LHCN-M2 (cell line): ENCODE measurements around the gene PAX3. TPM values are rescaled to one million over a fixed set of nuclear protein-coding genes. Genes with fewer than 3 reads are reported as not detected.

ENCODE experiments used
- DNase-seq: peaks from one replicate; pipeline ENCODE4 v3.0.0-alpha.2; 2012; ENCODE audit warnings: low read depth
- total RNA-seq: library from RNA; depleted of rRNA; stranded (reverse); fragments of >200 nt; gene quantifications from 2 replicates; pipeline ENCODE4 v1.2.3, GENCODE V29; 2014

PAX3 gene
- total RNA-seq, 1 experiment from 2014 or later, result 3.9 TPM

DNA sequence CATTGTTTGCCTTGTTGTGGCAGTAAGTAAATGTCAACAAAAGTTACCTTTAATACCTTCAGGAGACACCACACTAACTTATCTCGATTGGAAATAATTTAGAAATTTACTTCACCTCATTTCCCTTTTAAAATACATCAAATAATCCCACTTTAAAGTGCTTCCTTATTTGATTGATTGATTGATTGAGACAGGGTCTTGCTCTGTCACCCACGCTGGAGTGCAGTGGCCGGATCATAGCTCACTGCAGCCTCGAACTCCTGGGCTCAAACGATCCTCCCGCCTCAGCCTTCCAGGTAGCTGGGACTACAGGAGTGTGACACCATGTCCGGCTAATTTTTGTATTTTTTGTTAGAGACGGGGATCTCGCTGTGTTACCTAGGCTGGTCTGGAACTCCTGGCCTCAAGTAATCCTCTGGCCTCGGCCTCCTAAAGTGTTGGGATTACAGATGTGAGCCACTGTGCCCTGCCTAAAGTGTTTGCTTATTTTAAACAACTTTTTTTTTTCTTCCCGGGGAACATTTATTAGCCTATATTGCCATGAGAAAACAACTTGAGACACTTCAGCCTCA lies 12.0 kb upstream of the PAX3 start:
- DNase-seq, result no peak

DNA sequence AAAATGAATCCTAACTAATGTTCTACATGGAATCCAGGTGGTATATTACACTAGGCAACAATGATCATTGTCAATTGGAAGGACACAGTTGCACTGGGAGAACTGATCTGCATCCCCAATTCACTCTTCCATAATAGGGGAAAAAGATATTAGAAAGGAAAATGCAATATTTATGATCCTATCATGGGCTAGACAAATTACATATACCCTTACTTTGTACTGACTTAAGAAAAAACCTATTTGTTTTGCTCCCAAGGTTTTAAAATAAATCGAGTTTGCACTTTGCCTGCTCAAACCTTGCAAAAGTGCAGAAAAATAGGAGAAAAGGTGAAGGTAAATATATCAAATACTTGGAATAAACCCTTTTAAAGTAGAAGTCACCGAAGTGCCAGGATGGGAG lies 11.0 kb upstream of the PAX3 start:
- DNase-seq, result no peak

DNA sequence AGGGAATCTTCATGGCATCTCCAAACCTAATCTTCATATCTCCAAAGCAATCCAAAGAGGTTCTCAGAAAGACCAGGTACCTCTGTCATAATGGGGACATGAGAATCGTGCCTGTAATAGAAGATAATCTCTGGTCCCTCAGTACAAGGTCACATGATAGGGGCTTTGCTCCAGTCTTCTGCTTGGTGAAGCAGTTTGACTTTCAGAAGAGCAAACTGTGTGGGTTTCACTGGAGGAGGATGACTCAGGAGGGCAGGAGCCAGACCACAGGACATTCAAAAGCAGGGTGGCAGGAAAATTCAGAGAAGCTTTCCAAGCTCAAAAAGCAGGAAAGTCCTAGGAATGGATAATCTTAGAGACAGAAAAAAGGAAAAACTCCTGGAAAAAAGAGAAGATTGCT lies 10.6 kb upstream of the PAX3 start:
- DNase-seq, result no peak

- no peak for DNase-seq
Observed at GRCh38 chr2:222307978-222308730, 9.4 kb upstream of the PAX3 start.

- no peak for DNase-seq
Observed at GRCh38 chr2:222307143-222307756, 8.5 kb upstream of the PAX3 start.

GRCh38 chr2:222306393-222307142 lies 7.8 kb upstream of the PAX3 start:
- DNase-seq, result no peak

DNA sequence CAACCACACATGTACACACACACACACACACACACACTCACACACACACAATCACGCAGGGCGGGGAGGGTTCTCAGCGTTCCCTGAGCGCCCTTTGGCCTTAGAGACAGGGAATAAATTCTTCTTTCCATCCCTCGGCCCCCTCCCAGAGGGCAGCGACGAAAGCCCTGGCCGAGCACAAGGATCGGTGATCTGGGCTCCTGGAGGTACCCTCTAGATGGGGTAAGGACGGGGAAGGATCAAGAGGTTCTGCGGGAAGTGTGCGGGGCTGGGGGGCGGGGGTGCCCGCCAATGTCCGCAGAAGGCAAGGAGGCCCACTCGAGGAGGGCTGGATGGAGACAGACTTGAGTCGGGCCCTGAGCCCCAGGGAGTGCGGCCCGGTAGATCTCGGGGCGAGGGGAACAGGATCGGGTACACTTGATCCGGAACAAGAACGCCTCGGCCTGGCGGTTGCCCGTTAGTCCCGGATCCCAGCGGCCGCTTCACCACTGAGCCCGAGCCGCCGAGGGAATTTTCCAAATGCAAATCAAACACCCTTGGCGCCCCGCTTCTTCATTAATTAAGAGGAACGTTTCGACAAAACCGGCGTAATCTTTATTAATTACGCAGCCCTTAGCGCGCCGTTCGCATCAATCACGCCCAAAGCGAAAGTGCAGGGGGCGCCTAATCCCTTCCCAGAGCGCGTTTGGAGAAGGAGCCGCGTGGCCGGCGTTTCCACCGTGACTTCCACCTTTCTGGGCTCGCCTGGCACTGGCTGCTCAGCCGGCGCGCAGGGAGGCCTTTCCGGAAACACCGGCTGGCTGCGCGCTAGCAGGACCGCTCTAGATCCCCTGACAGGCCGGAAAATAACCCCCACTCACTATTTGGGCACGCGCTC lies 7.0 kb upstream of the PAX3 start:
- no peak for DNase-seq

- no peak for DNase-seq
Observed at GRCh38 chr2:222304737-222305515, 6.1 kb upstream of the PAX3 start.

- DNase-seq, result no peak
Observed at GRCh38 chr2:222303828-222304736, 5.3 kb upstream of the PAX3 start.

- DNase-seq, result no peak
Observed at GRCh38 chr2:222303045-222303827, 4.4 kb upstream of the PAX3 start.

- DNase-seq, result no peak
Observed at GRCh38 chr2:222302178-222303018, 3.6 kb upstream of the PAX3 start.

DNA sequence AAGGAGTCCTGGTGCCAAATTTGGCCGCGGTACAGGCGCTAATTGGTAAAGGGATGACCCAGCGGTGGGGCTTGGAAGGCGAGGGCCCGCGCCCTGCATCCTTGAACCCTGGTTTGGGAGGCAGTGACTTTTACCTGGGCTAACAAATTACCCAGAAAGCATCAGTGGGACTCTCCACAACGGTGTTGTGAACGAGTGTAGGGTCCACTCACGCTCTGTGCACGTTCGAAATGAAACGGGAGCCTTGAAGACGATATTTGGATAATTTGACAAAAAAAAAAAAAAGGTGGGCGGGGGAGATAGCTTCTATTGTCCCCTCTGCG lies 3.0 kb upstream of the PAX3 start:
- DNase-seq, result no peak

DNA sequence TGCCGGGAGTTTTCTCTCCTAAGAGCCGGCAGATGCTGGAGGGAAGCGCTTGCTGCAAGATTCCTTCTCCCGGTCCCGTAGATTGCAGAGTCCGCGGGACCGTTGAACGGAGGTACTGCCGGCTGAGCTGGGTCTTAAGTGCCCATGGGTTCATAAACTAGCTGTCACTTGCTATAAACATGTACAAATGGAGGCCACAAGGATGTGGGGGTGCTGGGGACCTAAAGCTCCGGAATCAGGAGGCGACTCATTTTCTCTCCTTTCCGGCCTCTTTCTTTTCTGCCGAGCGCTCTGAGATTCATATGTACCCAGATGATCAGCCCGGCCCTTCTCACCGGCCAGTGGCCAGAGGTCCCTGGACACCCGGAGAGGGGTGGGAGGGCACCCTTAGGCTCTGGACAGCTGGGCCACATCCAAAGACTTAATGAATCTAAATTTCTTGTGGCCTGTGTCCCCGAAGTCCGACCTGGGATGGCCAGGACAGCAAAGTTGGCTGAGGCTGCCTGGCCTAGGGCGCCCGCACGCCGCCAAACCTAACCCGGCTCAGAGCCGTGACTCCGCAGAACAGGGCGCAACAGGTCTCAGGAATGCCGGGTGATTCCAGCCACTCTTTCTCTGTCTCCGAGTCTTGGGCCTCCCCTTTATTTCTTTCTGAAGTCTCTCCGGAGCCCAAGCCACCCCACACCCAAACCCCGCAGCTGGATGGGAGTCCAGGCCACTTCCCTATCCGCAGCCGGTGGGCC lies 2.4 kb upstream of the PAX3 start:
- no peak for DNase-seq

GRCh38 chr2:222300726-222301052 lies 1.9 kb upstream of the PAX3 start:
- DNase-seq, result no peak

GRCh38 chr2:222299906-222300725 lies 1.3 kb upstream of the PAX3 start:
- DNase-seq, result no peak

DNA sequence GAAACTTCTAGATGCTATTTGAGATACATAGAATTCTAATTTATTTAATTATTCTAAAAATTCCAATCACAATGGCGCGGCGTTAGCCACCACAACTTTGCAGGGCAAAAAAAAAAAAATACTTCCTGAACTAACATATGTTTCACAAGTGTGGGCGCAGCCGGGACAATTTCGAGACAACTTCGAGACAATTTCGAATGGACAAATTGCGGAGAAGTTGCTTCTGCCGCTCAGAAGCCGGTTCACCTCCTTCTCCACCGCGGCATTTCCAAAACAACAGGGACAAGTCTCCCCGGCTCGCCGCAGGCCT lies 842 bp downstream of the PAX3 start:
- no peak for DNase-seq

- DNase-seq, result no peak
Observed at GRCh38 chr2:222297600-222297935, 1.2 kb downstream of the PAX3 start.
